ENCODE data around the gene OOSP4A. TPM values are rescaled to one million over a fixed set of nuclear protein-coding genes. Genes with fewer than 3 reads are reported as not detected.

Gene OOSP4A
- total RNA-seq, 4 donors from 2014 or later = not detected

DNA sequence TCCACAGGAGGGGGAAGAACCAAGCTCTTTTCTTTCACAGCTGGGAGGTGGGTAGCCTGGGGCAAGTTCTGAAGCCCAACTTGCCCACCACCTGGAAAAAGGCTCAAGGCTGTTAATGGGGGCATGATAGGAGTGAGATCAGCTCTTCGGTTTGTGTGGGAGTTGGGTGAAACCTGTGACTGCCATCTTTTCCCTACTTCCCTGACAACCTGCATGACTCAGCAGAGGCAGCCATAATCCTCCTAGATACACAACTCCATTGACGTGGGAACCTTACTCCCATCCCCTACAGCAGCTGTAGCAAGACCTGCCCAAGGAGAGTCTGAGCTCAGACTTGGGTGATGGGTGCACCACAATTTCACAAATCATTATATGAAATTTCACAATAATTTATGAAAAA, 39.9 kb downstream of the OOSP4A start:
- H3K27me3 ChIP-seq = no peaks in the 10 kb centered on the region
- H3K4me1 ChIP-seq = no peaks in the 10 kb centered on the region
- H3K27ac ChIP-seq = no peak overlapping the region
- no peak overlapping the region for H3K4me3 ChIP-seq
- WGBS, 2 donors (ENCODE audit: low coverage in 1 of 2) = 69 to 81% methylated on average over 2 of the region's 2 CpGs
- H3K9me3 ChIP-seq = no peaks in the 10 kb centered on the region
- H3K36me3 ChIP-seq = no peaks in the 10 kb centered on the region
- no peak for ATAC-seq
- TF ChIP-seq POLR2A (IDR thresholded peaks at IDR 0.05) (no peak), POLR2AphosphoS5 (IDR thresholded peaks at IDR 0.05) (no peak), EP300 (IDR thresholded peaks at IDR 0.05) (no peak)
- TF ChIP-seq, protein P1, sequence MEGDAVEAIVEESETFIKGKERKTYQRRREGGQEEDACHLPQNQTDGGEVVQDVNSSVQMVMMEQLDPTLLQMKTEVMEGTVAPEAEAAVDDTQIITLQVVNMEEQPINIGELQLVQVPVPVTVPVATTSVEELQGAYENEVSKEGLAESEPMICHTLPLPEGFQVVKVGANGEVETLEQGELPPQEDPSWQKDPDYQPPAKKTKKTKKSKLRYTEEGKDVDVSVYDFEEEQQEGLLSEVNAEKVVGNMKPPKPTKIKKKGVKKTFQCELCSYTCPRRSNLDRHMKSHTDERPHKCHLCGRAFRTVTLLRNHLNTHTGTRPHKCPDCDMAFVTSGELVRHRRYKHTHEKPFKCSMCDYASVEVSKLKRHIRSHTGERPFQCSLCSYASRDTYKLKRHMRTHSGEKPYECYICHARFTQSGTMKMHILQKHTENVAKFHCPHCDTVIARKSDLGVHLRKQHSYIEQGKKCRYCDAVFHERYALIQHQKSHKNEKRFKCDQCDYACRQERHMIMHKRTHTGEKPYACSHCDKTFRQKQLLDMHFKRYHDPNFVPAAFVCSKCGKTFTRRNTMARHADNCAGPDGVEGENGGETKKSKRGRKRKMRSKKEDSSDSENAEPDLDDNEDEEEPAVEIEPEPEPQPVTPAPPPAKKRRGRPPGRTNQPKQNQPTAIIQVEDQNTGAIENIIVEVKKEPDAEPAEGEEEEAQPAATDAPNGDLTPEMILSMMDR (IDR thresholded peaks at IDR 0.05) = no peak

- no peaks in the 10 kb centered on the region for H3K9me3 ChIP-seq
- H3K27ac ChIP-seq = no peak overlapping the region
- H3K4me3 ChIP-seq = no peak overlapping the region
- TF ChIP-seq, protein P1 (IDR thresholded peaks at IDR 0.05) = no peak
- TF ChIP-seq EP300 (IDR thresholded peaks at IDR 0.05) = no peak
- no peak for TF ChIP-seq POLR2A (IDR thresholded peaks at IDR 0.05)
- no peak for TF ChIP-seq POLR2AphosphoS5 (IDR thresholded peaks at IDR 0.05)
- 85 to 86% methylated on average over 1 of the region's 1 CpG for WGBS, 2 donors (ENCODE audit: low coverage in 1 of 2)
- H3K36me3 ChIP-seq = no peaks in the 10 kb centered on the region
- H3K27me3 ChIP-seq = no peaks in the 10 kb centered on the region
- ATAC-seq = no peak
- no peaks in the 10 kb centered on the region for H3K4me1 ChIP-seq
Observed at GRCh38 chr11:60005360-60005759, 41.5 kb downstream of the OOSP4A start.

DNA sequence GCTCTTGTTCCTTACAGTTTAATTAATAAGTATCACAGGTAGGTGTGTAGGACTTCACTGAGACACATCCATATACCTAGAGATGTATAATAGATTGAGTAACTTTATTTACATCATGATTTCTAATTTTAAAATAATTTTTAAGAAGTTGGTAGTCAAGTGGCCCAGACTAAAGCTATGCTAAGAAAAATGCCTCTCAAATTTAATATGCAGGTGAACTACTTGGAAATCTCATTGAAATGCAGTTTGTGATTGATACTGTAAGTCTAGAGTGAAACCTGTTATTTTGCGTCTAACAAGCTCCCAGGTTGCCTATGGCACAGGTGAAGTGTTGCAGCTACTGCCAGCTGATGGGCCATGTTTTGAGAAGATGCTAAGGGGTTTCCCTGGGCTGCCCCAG, 53.0 kb downstream of the OOSP4A start, which contains the start of gene OOSP4B:
OOSP4B (plus strand) TSS at position 301 of the 400 bp plus-strand sequence.
- Histone ChIP-seq H3K36me3 (no peaks in the 10 kb centered on the region), H3K27me3 (no peaks in the 10 kb centered on the region), H3K9me3 (peaks cover 0 to 5% (median 0%) of the 10 kb centered on the region in 3 donors), H3K27ac (no peak within 1 kb of the TSS), H3K4me1 (no peaks in the 10 kb centered on the region), H3K4me3 (no peak within 1 kb of the TSS)
- no peak for ATAC-seq
- TF ChIP-seq POLR2A (IDR thresholded peaks at IDR 0.05) (no peak), POLR2AphosphoS5 (IDR thresholded peaks at IDR 0.05) (no peak), EP300 (IDR thresholded peaks at IDR 0.05) (no peak)
- TF ChIP-seq, protein P1 (IDR thresholded peaks at IDR 0.05) = no peak
- 80 to 100% methylated on average over 1 of the region's 1 CpG for WGBS, 2 donors (ENCODE audit: low coverage in 1 of 2)

DNA sequence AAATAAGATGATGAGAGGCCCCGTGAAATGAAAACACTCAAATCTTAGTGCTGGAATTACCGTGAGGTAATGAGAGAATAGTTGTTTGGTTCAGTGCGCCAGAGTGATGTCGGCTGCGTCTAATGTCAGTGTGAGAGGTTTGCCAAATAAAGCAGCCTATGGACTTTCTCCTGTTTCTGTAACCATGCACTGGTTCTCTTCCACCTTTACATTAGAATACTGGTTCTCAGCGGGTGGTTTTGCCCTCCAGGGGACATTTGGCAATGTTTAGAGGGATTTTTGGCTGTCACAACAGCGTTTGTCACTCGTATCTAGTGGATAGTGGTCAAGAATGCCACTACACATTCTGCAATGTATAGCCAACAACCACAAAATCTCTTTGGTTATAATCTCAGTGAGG, 54.2 kb downstream of the OOSP4A start:
- no peak for ATAC-seq
- WGBS, 2 donors (ENCODE audit: low coverage in 1 of 2) = 42 to 70% methylated on average over 5 of the region's 8 CpGs
- TF ChIP-seq, protein P1 (IDR thresholded peaks at IDR 0.05) = no peak
- TF ChIP-seq POLR2AphosphoS5 (IDR thresholded peaks at IDR 0.05) (no peak), EP300 (IDR thresholded peaks at IDR 0.05) (no peak)

More for the DNA sequence above, 54.2 kb downstream of the OOSP4A start:
- Histone ChIP-seq H3K9me3 (peaks cover 0 to 5% (median 0%) of the 10 kb centered on the region in 3 donors), H3K27me3 (no peaks in the 10 kb centered on the region), H3K4me1 (no peaks in the 10 kb centered on the region), H3K36me3 (no peaks in the 10 kb centered on the region), H3K27ac (no peak overlapping the region), H3K4me3 (no peak overlapping the region)

Other genes with a start within 250 kb of the OOSP4A start
- 10 to 100 TPM; 16.6 to 27.1 (median 24.6) TPM for gene STX3, start 208.7 kb upstream of the OOSP4A start, total RNA-seq
- 10 to 100 TPM; 46.2 to 69.0 (median 49.4) TPM for gene MRPL16, start 153.3 kb upstream of the OOSP4A start, total RNA-seq
- gene CBLIF, start 118.5 kb upstream of the OOSP4A start, total RNA-seq = not detected
- 10 to 100 TPM in 1 of 4 donors, not detected in 3; 23.8 TPM for gene TCN1, start 97.5 kb upstream of the OOSP4A start, total RNA-seq
- gene OOSP3, start 85.3 kb upstream of the OOSP4A start, total RNA-seq = not detected
- not detected for gene OOSP1, start 25.6 kb upstream of the OOSP4A start, total RNA-seq
- not detected for gene OOSP4B, start 53.1 kb downstream of the OOSP4A start, total RNA-seq
- gene OOSP2, start 76.4 kb downstream of the OOSP4A start, total RNA-seq = not detected
- not detected for gene MS4A3, start 92.6 kb downstream of the OOSP4A start, total RNA-seq
- gene MS4A2, start 124.6 kb downstream of the OOSP4A start, total RNA-seq = 1 to 10 TPM in 3 of 4 donors, not detected in 1; 1.2 to 4.7 (median 1.7) TPM
- gene MS4A6A, start 219.1 kb downstream of the OOSP4A start, total RNA-seq = 100 to 1,000 TPM in 2 of 4 donors, 10 to 100 TPM in 2; 27.5 to 137 (median 74.3) TPM